Measurements from ENCODE around the gene MOV10L1.
A peak's percentile ranks its signal among the peaks of the same experiment; 100 is the strongest.

Gene MOV10L1

GRCh38 chr22:50178871-50179869, 89.4 kb downstream of the MOV10L1 start:
- DNase-seq, result no peak

DNA sequence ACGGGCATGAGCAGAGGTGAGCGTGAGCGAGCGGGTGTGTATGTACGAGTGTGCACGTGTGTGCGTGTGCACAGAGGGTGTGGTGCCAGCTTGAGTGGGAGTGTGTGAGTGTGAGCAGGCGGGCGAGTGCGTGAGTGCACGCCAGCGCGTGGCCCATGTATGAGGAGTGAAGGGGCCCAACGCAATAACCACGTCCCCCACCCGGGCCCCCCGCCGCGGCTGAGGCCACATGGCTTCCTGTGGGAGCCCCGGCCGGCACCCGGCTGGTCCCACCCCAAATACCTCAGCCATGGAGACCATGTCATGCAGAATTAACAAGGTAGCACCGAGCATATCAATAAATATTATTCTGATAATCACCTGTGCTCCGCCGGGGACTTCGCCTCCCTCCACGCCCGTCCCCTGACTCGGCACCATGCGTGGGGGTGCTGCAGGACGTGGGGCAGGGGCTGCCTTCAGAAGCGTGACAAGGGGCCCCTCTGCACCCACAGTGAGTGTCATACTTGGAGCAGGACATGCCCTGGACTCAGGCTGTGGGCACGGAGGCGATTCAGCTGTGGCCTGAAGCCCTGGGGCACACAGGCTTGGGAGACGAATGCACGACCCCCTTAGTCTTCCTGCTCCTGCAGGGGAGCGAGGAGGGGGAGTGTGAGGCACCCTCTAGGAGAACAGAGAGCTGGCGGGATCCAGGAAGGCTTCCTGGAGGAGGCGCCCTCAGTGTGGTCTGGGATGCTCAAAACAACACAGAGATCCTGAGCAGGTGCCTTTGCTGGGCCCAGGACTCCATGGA, 90.3 kb downstream of the MOV10L1 start:
- no peak for DNase-seq

- DNase-seq, result no peak
These were observed 91.1 kb downstream of the MOV10L1 start for GRCh38 chr22:50180727-50181521.

GRCh38 chr22:50182176-50183081, 92.6 kb downstream of the MOV10L1 start:
- DNase-seq, result no peak

GRCh38 chr22:50183141-50183971, 93.5 kb downstream of the MOV10L1 start:
- DNase-seq, result no peak

DNA sequence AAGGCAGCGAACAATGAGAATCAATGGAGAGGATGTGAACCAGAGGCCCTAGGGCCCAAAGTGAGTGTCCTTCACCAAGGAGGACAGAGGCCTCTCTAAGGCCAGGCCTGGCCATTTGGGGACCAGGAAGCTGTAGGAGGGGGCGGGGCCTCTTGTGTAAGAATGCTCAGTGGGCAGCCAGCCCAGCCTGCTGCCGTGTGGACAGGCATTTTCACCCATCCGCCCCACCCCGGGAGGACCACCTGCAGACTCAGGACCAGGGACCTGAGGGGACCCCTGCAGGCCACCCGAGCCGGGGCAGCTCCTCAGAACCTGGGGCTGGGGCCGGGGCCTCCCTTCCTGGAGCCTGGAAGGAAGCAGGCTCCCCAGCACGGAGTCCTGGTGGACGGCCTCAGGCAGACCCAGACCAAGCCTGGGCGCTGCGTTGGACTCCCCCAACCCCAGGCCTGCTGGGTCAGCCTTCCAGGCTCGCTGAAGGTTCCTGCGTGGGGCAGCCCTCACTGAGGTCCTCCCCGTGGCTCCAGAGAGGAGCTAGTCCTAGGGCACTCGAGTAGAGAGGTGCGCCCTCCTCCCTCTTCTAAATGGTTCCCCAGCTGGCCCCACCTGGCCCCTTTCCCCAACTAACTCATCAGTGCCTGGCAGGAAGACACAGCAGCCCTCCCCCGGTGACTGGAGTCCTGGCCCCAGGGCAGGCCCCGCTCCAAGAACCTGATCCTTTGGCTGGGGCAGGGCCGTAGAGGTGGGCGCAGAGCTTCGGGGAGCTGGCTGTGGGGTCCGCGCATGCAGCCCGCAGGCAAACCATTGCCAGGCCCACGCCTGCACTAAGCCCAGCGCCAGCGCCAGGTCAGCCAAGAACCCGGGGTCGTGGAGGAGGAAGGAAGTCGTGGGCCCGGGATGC, 94.4 kb downstream of the MOV10L1 start:
- DNase-seq, result peak; percentile 36

DNA sequence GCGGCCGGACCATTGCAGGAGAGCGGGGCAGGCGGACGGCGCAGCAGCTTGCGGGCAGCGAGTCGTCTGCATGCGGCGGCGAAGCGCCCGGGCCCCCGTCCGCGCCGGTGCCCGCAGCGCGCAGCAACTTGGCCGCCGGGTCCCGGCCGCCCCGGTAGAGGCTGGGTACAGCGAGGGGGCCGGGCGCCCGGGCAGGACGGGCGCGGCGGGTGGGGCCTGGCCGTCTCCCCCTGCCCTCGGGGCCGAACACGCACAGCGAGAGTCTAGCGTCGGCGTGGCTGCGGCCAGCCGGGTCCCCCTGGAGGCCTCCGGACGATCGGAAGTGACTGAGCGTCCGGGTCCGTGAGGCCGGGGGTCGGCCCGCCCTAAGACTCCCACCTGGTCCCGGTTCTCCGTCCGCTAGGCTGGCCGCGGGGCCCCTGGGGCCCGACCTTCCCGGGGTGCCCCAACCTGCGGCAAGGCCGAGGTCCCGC, 95.1 kb downstream of the MOV10L1 start:
- DNase-seq, result no peak

GRCh38 chr22:50185375-50186087, 95.7 kb downstream of the MOV10L1 start, which contains the start of gene TRABD:
TSS of gene TRABD (plus strand) at chr22:50185913. CDS start at chr22:50193061, 7,148 bp downstream.
- DNase-seq, result peak; percentile 82

- DNase-seq, result no peak
These were observed 96.4 kb downstream of the MOV10L1 start for GRCh38 chr22:50186181-50186714.

- peak; percentile 36 for DNase-seq
These were observed 97.1 kb downstream of the MOV10L1 start for GRCh38 chr22:50186761-50187523.

GRCh38 chr22:50188356-50188755, 98.5 kb downstream of the MOV10L1 start:
- DNase-seq, result no peak

GRCh38 chr22:50189184-50189848, 99.5 kb downstream of the MOV10L1 start:
- no peak for DNase-seq

- DNase-seq, result no peak
These were observed 100.0 kb downstream of the MOV10L1 start for GRCh38 chr22:50189849-50190181.

- peak; percentile 71 for DNase-seq
These were observed 100.6 kb downstream of the MOV10L1 start for GRCh38 chr22:50190182-50190940.

- DNase-seq, result no peak
These were observed 101.3 kb downstream of the MOV10L1 start for GRCh38 chr22:50190941-50191741.
